H9 (cell line): Measurements from ENCODE around the gene SYMPK. TPM values are rescaled to one million over a fixed set of nuclear protein-coding genes. Genes with fewer than 3 reads are reported as not detected.

Experiments used
- DNase-seq: peaks from one replicate; pipeline ENCODE4 v3.0.0-alpha.2; 2017
- H2AFZ ChIP-seq: one replicate; pipeline ENCODE4 v1.6.1; 2013; ENCODE audit warnings: mild to moderate bottlenecking, low read length, control low read depth, moderate library complexity
- H2AK5ac ChIP-seq: 2 replicates; pipeline ENCODE4 v1.6.1; 2013; ENCODE audit warnings: low read length, control low read depth, mixed read lengths; ENCODE audit not compliant: insufficient read length
- H2BK120ac ChIP-seq: one replicate; pipeline ENCODE4 v1.6.1; 2013; ENCODE audit warnings: low read depth, mild to moderate bottlenecking, low read length, control low read depth, inconsistent platforms; ENCODE audit not compliant: poor library complexity, severe bottlenecking
- H2BK12ac ChIP-seq: 2 replicates; pipeline ENCODE4 v1.6.1; 2013; ENCODE audit warnings: low read length, control low read depth, mixed read lengths, low read depth; ENCODE audit not compliant: insufficient read length
- H2BK15ac ChIP-seq: 2 replicates; pipeline ENCODE4 v1.6.1; 2013; ENCODE audit warnings: low read depth, low read length, control low read depth
- H2BK20ac ChIP-seq: one replicate; pipeline ENCODE4 v1.6.1; 2013; ENCODE audit warnings: low read depth, mild to moderate bottlenecking, low read length, control low read depth, inconsistent platforms; ENCODE audit not compliant: poor library complexity, severe bottlenecking
- H2BK5ac ChIP-seq: 2 replicates; pipeline ENCODE4 v1.6.1; 2013; ENCODE audit warnings: low read length, control low read depth, mixed read lengths; ENCODE audit not compliant: insufficient read length
- H3K14ac ChIP-seq: 2 replicates; pipeline ENCODE4 v1.6.1; 2013; ENCODE audit warnings: low read length, control low read depth; ENCODE audit not compliant: insufficient read depth
- H3K18ac ChIP-seq: 2 replicates; pipeline ENCODE4 v1.6.1; 2013; ENCODE audit warnings: low read depth, mild to moderate bottlenecking, mixed read lengths, low read length, control low read depth; ENCODE audit not compliant: insufficient read length
- H3K23ac ChIP-seq: 2 replicates; pipeline ENCODE4 v1.6.1; 2013; ENCODE audit warnings: low read length, control low read depth, mixed read lengths, low read depth; ENCODE audit not compliant: insufficient read length
- H3K23me2 ChIP-seq: 2 replicates; pipeline ENCODE4 v1.6.1; 2013; ENCODE audit warnings: low read depth, mild to moderate bottlenecking, mixed read lengths, low read length, control low read depth; ENCODE audit not compliant: insufficient read length, poor library complexity, severe bottlenecking
- H3K27ac ChIP-seq: 2 replicates; pipeline ENCODE4 v1.5.1; 2013; ENCODE audit warnings: low read length, control low read depth, mixed read lengths, low read depth; ENCODE audit not compliant: insufficient read length
- H3K27me3 ChIP-seq: 2 replicates; pipeline ENCODE4 v1.6.1; 2013; ENCODE audit warnings: low read length, control low read depth, inconsistent platforms; ENCODE audit not compliant: insufficient read depth
- H3K4ac ChIP-seq: 2 replicates; pipeline ENCODE4 v1.6.1; 2013; ENCODE audit warnings: low read depth, mild to moderate bottlenecking, control low read depth, inconsistent platforms, low read length, moderate library complexity
- H3K4me1 ChIP-seq: 2 replicates; pipeline ENCODE4 v1.6.1; 2013; ENCODE audit warnings: low read length, control low read depth, inconsistent platforms; ENCODE audit not compliant: insufficient read depth
- H3K4me2 ChIP-seq: 2 replicates; pipeline ENCODE4 v1.6.1; 2013; ENCODE audit warnings: low read length, control low read depth, mixed read lengths; ENCODE audit not compliant: insufficient read length, insufficient read depth
- H3K56ac ChIP-seq: 2 replicates; pipeline ENCODE4 v1.6.1; 2013; ENCODE audit warnings: low read depth, mild to moderate bottlenecking, mixed read lengths, low read length, control low read depth; ENCODE audit not compliant: insufficient read length
- H3K79me1 ChIP-seq: 2 replicates; pipeline ENCODE4 v1.6.1; 2013; ENCODE audit warnings: low read depth, mild to moderate bottlenecking, moderate library complexity, low read length, control low read depth, inconsistent platforms; ENCODE audit not compliant: insufficient read depth, poor library complexity, severe bottlenecking
- H3K79me2 ChIP-seq: 2 replicates; pipeline ENCODE4 v1.6.1; 2013; ENCODE audit warnings: low read length, control low read depth, inconsistent platforms; ENCODE audit not compliant: insufficient read depth
- H3K9ac ChIP-seq: 2 replicates; pipeline ENCODE4 v1.6.1; 2013; ENCODE audit warnings: low read length, control low read depth, mixed read lengths; ENCODE audit not compliant: insufficient read length; ENCODE audit errors: extremely low read depth
- H3K9me3 ChIP-seq: one replicate; pipeline ENCODE4 v1.6.1; 2013; ENCODE audit warnings: low read depth, low read length, inconsistent platforms; ENCODE audit not compliant: control insufficient read depth
- H3T11ph ChIP-seq: one replicate; pipeline ENCODE4 v1.6.1; 2013; ENCODE audit warnings: mild to moderate bottlenecking, low read length, control low read depth, inconsistent platforms
- H4K20me1 ChIP-seq: one replicate; pipeline ENCODE4 v1.6.1; 2013; ENCODE audit not compliant: control insufficient read depth, insufficient read length, insufficient read depth
- H4K5ac ChIP-seq: 2 replicates; pipeline ENCODE4 v1.6.1; 2013; ENCODE audit warnings: low read depth, mild to moderate bottlenecking, mixed read lengths, low read length, control low read depth; ENCODE audit not compliant: insufficient read length
- H4K8ac ChIP-seq: replicated peaks from 2 replicates; pipeline ENCODE4 v1.6.1; 2013; ENCODE audit warnings: low read length, control low read depth, mixed read lengths, low read depth; ENCODE audit not compliant: insufficient read length
- H4K91ac ChIP-seq: 2 replicates; pipeline ENCODE4 v1.6.1; 2013; ENCODE audit warnings: low read depth, mild to moderate bottlenecking, moderate library complexity, mixed read lengths, low read length, control low read depth; ENCODE audit not compliant: insufficient read length
- H3K27ac Mint-ChIP-seq, 3 experiments: 2 replicates in 2 of 3; 3 replicates in 1 of 3; pipeline ENCODE4 v1.8.0; 2020 to 2021; ENCODE audit warnings: mixed read lengths in 3 of 3, mild to moderate bottlenecking in 1 of 3, moderate library complexity in 1 of 3
- H3K27me3 Mint-ChIP-seq: 2 replicates; pipeline ENCODE4 v1.8.0; 2021; ENCODE audit warnings: low read depth, mild to moderate bottlenecking, moderate library complexity, mixed read lengths
- H3K36me3 Mint-ChIP-seq, 3 experiments: 2 replicates in 2 of 3; 3 replicates in 1 of 3; pipeline ENCODE4 v1.8.0; 2020 to 2021; ENCODE audit warnings: low read depth in 3 of 3, mixed read lengths in 3 of 3; ENCODE audit not compliant: insufficient read depth in 1 of 3
- H3K4me1 Mint-ChIP-seq, 2 experiments: 2 replicates each; pipeline ENCODE4 v1.8.0; 2020; ENCODE audit warnings: mixed read lengths in 2 of 2
- H3K4me3 Mint-ChIP-seq, 2 experiments: 2 replicates in 1 of 2; 3 replicates in 1 of 2; pipeline ENCODE4 v1.8.0; 2020 to 2021; ENCODE audit warnings: mild to moderate bottlenecking in 2 of 2, mixed read lengths in 2 of 2, moderate library complexity in 1 of 2
- H3K9me3 Mint-ChIP-seq, 2 experiments: 2 replicates in 1 of 2; 3 replicates in 1 of 2; pipeline ENCODE4 v1.8.0; 2020; ENCODE audit warnings: mild to moderate bottlenecking in 2 of 2, mixed read lengths in 2 of 2, moderate library complexity in 1 of 2
- WGBS: extraction: QIAGEN DNeasy Blood & Tissue Kit; methylation state at CpG from one replicate; pipeline ENCODE4 v1.1.7; 2013; ENCODE audit warnings: missing lambda C conversion rate, low lambda C conversion rate, mixed read lengths; ENCODE audit not compliant: insufficient read length; ENCODE audit errors: extremely low coverage; 5-methylcytosine and 5-hydroxymethylcytosine counted together
- total RNA-seq: library from RNA; stranded (reverse); gene quantifications from 2 replicates; pipeline ENCODE4 v1.2.1, GENCODE V29; 2021
- TF ChIP-seq, protein P1 (sequence below): fragments of 200-600 bp; sonication (generic); conservative IDR thresholded peaks from 3 replicates; pipeline ENCODE4 v1.8.0; 2021; ENCODE audit warnings: antibody characterized with exemption, mild to moderate bottlenecking

SYMPK gene
- total RNA-seq, 1 experiment from 2014 or later = 104 TPM

GRCh38 chr19:45789035-45789786 lies 73.7 kb downstream of the SYMPK start:
- no peaks in the 10 kb centered on the region for H4K20me1 ChIP-seq
- H4K91ac ChIP-seq = no peak overlapping the region
- no peak for DNase-seq
- H3K4me1 ChIP-seq = 0 out of 2 replicates have a peak, but pooled peaks cover 3% of the 10 kb centered on the region
- no peaks in the 10 kb centered on the region for H3K9me3 ChIP-seq
- peaks cover 7% of the 10 kb centered on the region for H3K23me2 ChIP-seq
- H3K79me2 ChIP-seq = 0 out of 2 replicates have a peak, but pooled peaks cover 3% of the 10 kb centered on the region
- TF ChIP-seq, protein P1, sequence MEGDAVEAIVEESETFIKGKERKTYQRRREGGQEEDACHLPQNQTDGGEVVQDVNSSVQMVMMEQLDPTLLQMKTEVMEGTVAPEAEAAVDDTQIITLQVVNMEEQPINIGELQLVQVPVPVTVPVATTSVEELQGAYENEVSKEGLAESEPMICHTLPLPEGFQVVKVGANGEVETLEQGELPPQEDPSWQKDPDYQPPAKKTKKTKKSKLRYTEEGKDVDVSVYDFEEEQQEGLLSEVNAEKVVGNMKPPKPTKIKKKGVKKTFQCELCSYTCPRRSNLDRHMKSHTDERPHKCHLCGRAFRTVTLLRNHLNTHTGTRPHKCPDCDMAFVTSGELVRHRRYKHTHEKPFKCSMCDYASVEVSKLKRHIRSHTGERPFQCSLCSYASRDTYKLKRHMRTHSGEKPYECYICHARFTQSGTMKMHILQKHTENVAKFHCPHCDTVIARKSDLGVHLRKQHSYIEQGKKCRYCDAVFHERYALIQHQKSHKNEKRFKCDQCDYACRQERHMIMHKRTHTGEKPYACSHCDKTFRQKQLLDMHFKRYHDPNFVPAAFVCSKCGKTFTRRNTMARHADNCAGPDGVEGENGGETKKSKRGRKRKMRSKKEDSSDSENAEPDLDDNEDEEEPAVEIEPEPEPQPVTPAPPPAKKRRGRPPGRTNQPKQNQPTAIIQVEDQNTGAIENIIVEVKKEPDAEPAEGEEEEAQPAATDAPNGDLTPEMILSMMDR = no peak
- Mint-ChIP-seq H3K27me3 (peaks cover 5% of the 10 kb centered on the region; the same call in 1 of the 2 replicates), H3K4me3 (peak overlapping the region in 1 of 2 experiments; percentile 50; a peak in 1 of 5 replicates), H3K9me3 (peaks cover 0 to 2% of the 10 kb centered on the region in 2 experiments; a peak in 1 of 5 replicates), H3K36me3 (peaks cover 25 to 50% (median 48%) of the 10 kb centered on the region in 3 experiments), H3K27ac (0 out of 7 replicates have a peak overlapping the region, but pooled peaks of 1 of the 3 experiments have one; percentile 5), H3K4me1 (peaks cover 20 to 25% of the 10 kb centered on the region in 2 experiments)
- H3K79me1 ChIP-seq = peaks cover 8% of the 10 kb centered on the region
- WGBS = no CpG with 5 or more reads among the region's 15 CpGs
- H3T11ph ChIP-seq = no peak overlapping the region
- no peak overlapping the region for H2AK5ac ChIP-seq
- H2BK12ac ChIP-seq = no peak overlapping the region
- no peak overlapping the region for H4K8ac ChIP-seq
- no peak overlapping the region for H4K5ac ChIP-seq
- H3K14ac ChIP-seq = no peak overlapping the region
- no peak overlapping the region for H3K56ac ChIP-seq
- no peak overlapping the region for H3K4me2 ChIP-seq
- no peak overlapping the region for H3K18ac ChIP-seq
- H2BK15ac ChIP-seq = no peak overlapping the region
- no peak overlapping the region for H3K4ac ChIP-seq
- H3K27me3 ChIP-seq = no peaks in the 10 kb centered on the region
- H3K23ac ChIP-seq = no peak overlapping the region
- no peak overlapping the region for H3K9ac ChIP-seq
- H3K27ac ChIP-seq = no peak overlapping the region
- no peak overlapping the region for H2AFZ ChIP-seq
- no peak overlapping the region for H2BK20ac ChIP-seq
- H2BK5ac ChIP-seq = no peak overlapping the region
- H2BK120ac ChIP-seq = no peak overlapping the region
